HEK293T (cell line): ENCODE measurements around the gene CDK14.

ENCODE experiments used
- CTCF ChIA-PET: fragments of 350-600 bp; formaldehyde crosslinking; extraction: SDS; loops from one replicate; lab custom pipeline; 2021; ENCODE audit warnings: antibody characterized with exemption, inconsistent platforms; lab: Yijun Ruan, JAX
- POLR2A ChIA-PET: fragments of 350-600 bp; formaldehyde crosslinking; extraction: SDS; loops from one replicate; lab custom pipeline; 2020; ENCODE audit warnings: antibody characterized with exemption, inconsistent platforms; lab: Yijun Ruan, JAX
- DNase-seq: peaks from one replicate; pipeline ENCODE4 v3.0.0; 2012; ENCODE audit warnings: mixed read lengths; ENCODE audit errors: extremely low spot score
- ARNT ChIP-seq: fragments of 450-650 bp; IDR thresholded peaks from 2 replicates; pipeline ENCODE4 v1.6.1; 2017; ENCODE audit warnings: mild to moderate bottlenecking
- BHLHE40 ChIP-seq: fragments of 450-650 bp; IDR thresholded peaks from 2 replicates; pipeline ENCODE4 v1.6.1; 2016; ENCODE audit warnings: mild to moderate bottlenecking, moderate library complexity, borderline replicate concordance
- CTBP1 ChIP-seq: fragments of 450-650 bp; IDR thresholded peaks from 2 replicates; pipeline ENCODE4 v1.6.1; 2016; ENCODE audit warnings: borderline replicate concordance
- ELF4 ChIP-seq: fragments of 450-650 bp; IDR thresholded peaks from 2 replicates; pipeline ENCODE4 v1.6.1; 2017; ENCODE audit warnings: antibody characterized with exemption
- FOXA1 ChIP-seq: fragments of 450-650 bp; IDR thresholded peaks from 2 replicates; pipeline ENCODE4 v1.6.1; 2016; ENCODE audit warnings: mild to moderate bottlenecking
- FOXK2 ChIP-seq: fragments of 450-650 bp; IDR thresholded peaks from 2 replicates; pipeline ENCODE4 v1.6.1; 2016; ENCODE audit warnings: mild to moderate bottlenecking
- FOXM1 ChIP-seq: fragments of 450-650 bp; IDR thresholded peaks from 2 replicates; pipeline ENCODE4 v1.6.1; 2017; ENCODE audit warnings: mild to moderate bottlenecking, borderline replicate concordance
- HDGF ChIP-seq: fragments of 450-650 bp; IDR thresholded peaks from 2 replicates; pipeline ENCODE4 v1.6.1; 2017; ENCODE audit warnings: antibody characterized with exemption, borderline replicate concordance
- L3MBTL2 ChIP-seq: fragments of 450-650 bp; conservative IDR thresholded peaks from 2 replicates; pipeline ENCODE4 v1.6.1; 2016; ENCODE audit warnings: mild to moderate bottlenecking
- LEF1 ChIP-seq: fragments of 450-650 bp; IDR thresholded peaks from 2 replicates; pipeline ENCODE4 v1.6.1; 2017; ENCODE audit warnings: mild to moderate bottlenecking, borderline replicate concordance
- NFRKB ChIP-seq: fragments of 450-650 bp; IDR thresholded peaks from 2 replicates; pipeline ENCODE4 v1.6.1; 2016; ENCODE audit warnings: mild to moderate bottlenecking, moderate library complexity
- PKNOX1 ChIP-seq: fragments of 450-650 bp; IDR thresholded peaks from 2 replicates; pipeline ENCODE4 v1.6.1; 2016
- SP1 ChIP-seq: fragments of 450-650 bp; IDR thresholded peaks from 2 replicates; pipeline ENCODE4 v1.6.1; 2017
- SUZ12 ChIP-seq: fragments of 450-650 bp; IDR thresholded peaks from 2 replicates; pipeline ENCODE4 v1.6.1; 2016; ENCODE audit warnings: mild to moderate bottlenecking
- TARDBP ChIP-seq: fragments of 450-650 bp; IDR thresholded peaks from 2 replicates; pipeline ENCODE4 v1.6.1; 2016
- ZNF384 ChIP-seq: fragments of 450-650 bp; IDR thresholded peaks from 2 replicates; pipeline ENCODE4 v1.6.1; 2016

Gene CDK14

GRCh38 chr7:91114232-91114631 is 518.1 kb downstream of the CDK14 start:
- ChIA-PET CTCF (no interaction called here), POLR2A (no interaction called here)
- TF ChIP-seq TARDBP, result no peak
- no peak for TF ChIP-seq PKNOX1
- no peak for TF ChIP-seq FOXM1
- no peak for TF ChIP-seq NFRKB
- TF ChIP-seq HDGF, result no peak
- TF ChIP-seq L3MBTL2, result no peak
- TF ChIP-seq ELF4, result no peak
- TF ChIP-seq LEF1, result no peak
- no peak for TF ChIP-seq BHLHE40
- TF ChIP-seq FOXK2, result no peak
- no peak for TF ChIP-seq SP1
- no peak for DNase-seq

GRCh38 chr7:91126762-91127161 is 530.6 kb downstream of the CDK14 start:
- DNase-seq, result no peak
- CTCF ChIA-PET, result no interaction called here
- TF ChIP-seq PKNOX1 (peak; percentile 57), LEF1 (no peak), CTBP1 (no peak)
- POLR2A ChIA-PET, result no interaction called here

GRCh38 chr7:91127325-91127724 is 531.2 kb downstream of the CDK14 start:
- TF ChIP-seq LEF1 (no peak), FOXM1 (no peak), ARNT (no peak), FOXK2 (no peak), ZNF384 (no peak), BHLHE40 (no peak), PKNOX1 (no peak), L3MBTL2 (no peak)
- DNase-seq, result no peak
- POLR2A ChIA-PET, result no interaction called here
- CTCF ChIA-PET, result no interaction called here

GRCh38 chr7:91127959-91128358 is 531.8 kb downstream of the CDK14 start:
- TF ChIP-seq LEF1 (no peak), PKNOX1 (no peak), FOXA1 (no peak), ARNT (no peak), ELF4 (no peak), NFRKB (no peak), FOXM1 (no peak), BHLHE40 (no peak), ZNF384 (no peak), HDGF (no peak)
- ChIA-PET POLR2A (no interaction called here), CTCF (no interaction called here)
- no peak for DNase-seq

- CTCF ChIA-PET, result no interaction called here
- peak; percentile 8 for DNase-seq
- TF ChIP-seq PKNOX1 (no peak), ELF4 (no peak), BHLHE40 (no peak), SP1 (no peak)
- POLR2A ChIA-PET, result no interaction called here
Observed at GRCh38 chr7:91128683-91129348, 532.7 kb downstream of the CDK14 start.

- DNase-seq, result no peak
- CTCF ChIA-PET, result no interaction called here
- POLR2A ChIA-PET, result no interaction called here
- no peak for TF ChIP-seq SUZ12
- no peak for TF ChIP-seq FOXK2
- no peak for TF ChIP-seq BHLHE40
- TF ChIP-seq SP1, result no peak
- no peak for TF ChIP-seq FOXA1
- no peak for TF ChIP-seq NFRKB
- TF ChIP-seq FOXM1, result no peak
- no peak for TF ChIP-seq LEF1
- no peak for TF ChIP-seq ZNF384
- TF ChIP-seq CTBP1, result no peak
- TF ChIP-seq L3MBTL2, result no peak
- no peak for TF ChIP-seq TARDBP
- no peak for TF ChIP-seq ELF4
- TF ChIP-seq PKNOX1, result no peak
- no peak for TF ChIP-seq ARNT
- no peak for TF ChIP-seq HDGF
Observed at GRCh38 chr7:91135300-91135699, 539.2 kb downstream of the CDK14 start.
